T-helper 1 cell treated with Interleukin-12 subunit alpha and Interleukin-12 subunit beta and Interleukin-4 antibody, amounts not matched to agents 30 ng/mL and 1 ng/mL, for 36 hours (primary cell): ENCODE measurements around the gene LEFTY1. TPM values are rescaled to one million over a fixed set of nuclear protein-coding genes. Genes with fewer than 3 reads are reported as not detected.
"Not testable (repeated sequence)": the region's sequence is repeated elsewhere in the genome, so short reads cannot be mapped to it uniquely, and the experiment has no call there.

ENCODE experiments used
- intact Hi-C: fragments of 100-400 bp; cut with micrococcal nuclease; formaldehyde crosslinking; loops from one replicate; pipeline ENCODE4 v1.15.1; 2024
- total RNA-seq: library from RNA; stranded (reverse); gene quantifications from 2 replicates; pipeline ENCODE4 v1.2.3, GENCODE V29; 2022

Gene LEFTY1
- total RNA-seq, result not detected in 2 replicates

GRCh38 chr1:225888898-225889601, at the start of gene LEFTY1:
LEFTY1 (minus strand) TSS chr1:225889146; CDS start chr1:225889066, 80 bp downstream.
- intact Hi-C loops, result loop anchor here (10.0 kb wide), 1 partner anchor 1454 kb away; the partner anchor contains the start of gene WDR26

GRCh38 chr1:225937048-225937968, 48.4 kb upstream of the LEFTY1 start:
- intact Hi-C loops, result no loop called here

- intact Hi-C loops, result no loop called here
Observed at GRCh38 chr1:225936523-225936922, 47.6 kb upstream of the LEFTY1 start.

GRCh38 chr1:225936086-225936485, 47.1 kb upstream of the LEFTY1 start:
- intact Hi-C loops, result not testable (repeated sequence)

- intact Hi-C loops, result no loop called here
Observed at GRCh38 chr1:225934711-225935110, 45.8 kb upstream of the LEFTY1 start.

- intact Hi-C loops, result no loop called here
Observed at GRCh38 chr1:225933072-225933471, 44.1 kb upstream of the LEFTY1 start.

GRCh38 chr1:225931270-225932136, 42.6 kb upstream of the LEFTY1 start:
- intact Hi-C loops, result no loop called here

GRCh38 chr1:225930566-225930965, 41.6 kb upstream of the LEFTY1 start:
- intact Hi-C loops, result no loop called here

- intact Hi-C loops, result loop anchor here (10.0 kb wide), 1 partner anchor 475 kb away; the partner anchor contains the start of gene PARP1
Observed at GRCh38 chr1:225929462-225929861, 40.5 kb upstream of the LEFTY1 start.

- intact Hi-C loops, result loop anchor here (10.0 kb wide), 1 partner anchor 476 kb away; the partner anchor contains the start of gene PARP1
Observed at GRCh38 chr1:225928186-225929175, 39.5 kb upstream of the LEFTY1 start.

GRCh38 chr1:225926551-225927113, 37.7 kb upstream of the LEFTY1 start:
- intact Hi-C loops, result loop anchor here (10.0 kb wide), 1 partner anchor 478 kb away; the partner anchor contains the start of gene PARP1

- intact Hi-C loops, result loop anchor here (1.0 to 10.0 kb wide), 14 partner anchors 13 to 496 kb away; partner anchors contain the start of genes H3-3A, LBR, PARP1 and SDE2
Observed at GRCh38 chr1:225923692-225924555, 35.0 kb upstream of the LEFTY1 start, which contains the start of gene PYCR2. PYCR2 (minus strand) TSS chr1:225924250; CDS start chr1:225924110, 140 bp downstream.

- intact Hi-C loops, result loop anchor here (5.0 to 10.0 kb wide), 3 partner anchors 159 to 481 kb away; partner anchors contain the start of gene PARP1
Observed at GRCh38 chr1:225923381-225923691, 34.4 kb upstream of the LEFTY1 start.

- intact Hi-C loops, result loop anchor here (5.0 to 10.0 kb wide), 3 partner anchors 160 to 483 kb away; partner anchors contain the start of gene PARP1
Observed at GRCh38 chr1:225921734-225922709, 33.1 kb upstream of the LEFTY1 start.

GRCh38 chr1:225919906-225920305, 31.0 kb upstream of the LEFTY1 start:
- intact Hi-C loops, result loop anchor here (5.0 to 10.0 kb wide), 3 partner anchors 162 to 485 kb away; partner anchors contain the start of gene PARP1

- intact Hi-C loops, result no loop called here
Observed at GRCh38 chr1:225918280-225918679, 29.3 kb upstream of the LEFTY1 start.

- intact Hi-C loops, result no loop called here
Observed at GRCh38 chr1:225917536-225917935, 28.6 kb upstream of the LEFTY1 start.
